ENCODE data around the gene DUSP19. TPM values are rescaled to one million over a fixed set of nuclear protein-coding genes. Genes with fewer than 3 reads are reported as not detected.

Gene DUSP19
- total and polyA plus RNA-seq, 10 of the 15 experiments (the other 5 are each of a cell fraction or from before 2014, with no cell fraction given), result 0.16 to 1.7 (median 0.57) TPM

GRCh38 chr2:183078464-183079138 is at the start of gene DUSP19 (continued):
- TF ChIP-seq RAD21 (IDR thresholded peaks at IDR 0.05; ENCODE audit: insufficient read depth, low read depth, low read length), result no peak
- TF ChIP-seq NFIC (IDR thresholded peaks at IDR 0.05; ENCODE audit: low read depth, low read length), result no peak
- TF ChIP-seq NR2C1 (IDR thresholded peaks at IDR 0.05), result no peak
- no peak for TF ChIP-seq EP300 (IDR thresholded peaks at IDR 0.05; ENCODE audit: borderline replicate concordance in 1 of 2, control insufficient read depth in 1 of 2, low read depth in 2 of 2, low read length in 2 of 2)
- TF ChIP-seq PML (IDR thresholded peaks at IDR 0.05; ENCODE audit: low read length), result peak; percentile 71
- peak; percentile 22; the same call in 1 of the 2 replicates for TF ChIP-seq IRF5 (IDR thresholded peaks at IDR 0.05; ENCODE audit: borderline replicate concordance)
- no peak for TF ChIP-seq SMC3 (IDR thresholded peaks at IDR 0.05; ENCODE audit: borderline replicate concordance, low read length)
- peak; percentile 21; the same call in 1 of the 2 replicates for TF ChIP-seq ATF7 (IDR thresholded peaks at IDR 0.05; ENCODE audit: low read depth)
- no peak for TF ChIP-seq NR2C2 (IDR thresholded peaks at IDR 0.05; ENCODE audit: borderline replicate concordance, control insufficient read depth, insufficient read length, low read depth)
- TF ChIP-seq RB1 (IDR thresholded peaks at IDR 0.05; ENCODE audit: borderline replicate concordance), result no peak
- no peak for TF ChIP-seq MEF2B (IDR thresholded peaks at IDR 0.05; ENCODE audit: partially characterized antibody, poor library complexity, severe bottlenecking)
- no peak for TF ChIP-seq IRF4 (IDR thresholded peaks at IDR 0.05; ENCODE audit: low read depth, low read length)
- no peak for TF ChIP-seq SREBF1 (IDR thresholded peaks at IDR 0.05; ENCODE audit: low read length)
- TF ChIP-seq ZBTB11 (CRISPR knock-in tag; IDR thresholded peaks at IDR 0.05), result no peak
- TF ChIP-seq TAF1 (IDR thresholded peaks at IDR 0.05; ENCODE audit: borderline replicate concordance, low read depth, low read length), result 0 out of 2 replicates have a peak, but pooled peaks have one; percentile 46
- no peak for TF ChIP-seq ZBTB33 (IDR thresholded peaks at IDR 0.05)
- no peak for TF ChIP-seq CEBPB (IDR thresholded peaks at IDR 0.05; ENCODE audit: borderline replicate concordance in 1 of 2, low read depth in 2 of 2, low read length in 2 of 2)
- TF ChIP-seq TBL1XR1 (IDR thresholded peaks at IDR 0.05; ENCODE audit: low read depth, low read length), result no peak
- no peak for TF ChIP-seq MAX (IDR thresholded peaks at IDR 0.05; ENCODE audit: low read depth, low read length)
- peak; percentile 76 for TF ChIP-seq MLLT1 (IDR thresholded peaks at IDR 0.05)
- no peak for TF ChIP-seq NRF1 (conservative IDR thresholded peaks at IDR 0.05; ENCODE audit: low read depth, low read length)
- no peak for TF ChIP-seq MEF2A (IDR thresholded peaks at IDR 0.05; ENCODE audit: insufficient read depth, low read depth, low read length)
